Testis (tissue), 2 donors: Measurements from ENCODE around the gene TNFRSF1A.

Experiments used
- POLR2A ChIP-seq: fragments of 450-650 bp; IDR thresholded peaks from one replicate; pipeline ENCODE4 v1.6.1; 2017; ENCODE audit warnings: antibody characterized with exemption, mild to moderate bottlenecking, moderate library complexity
- TF ChIP-seq, protein P1 (sequence below), 3 experiments: fragments of 450-650 bp in 2 of 3; fragments of 200-600 bp in 1 of 3; sonication (generic) in 1 of 3; IDR thresholded peaks; one replicate each; pipeline ENCODE4 v1.5.1; 2016 to 2019; ENCODE audit warnings: antibody characterized with exemption in 3 of 3, mild to moderate bottlenecking in 2 of 3, moderate library complexity in 1 of 3

DNA sequence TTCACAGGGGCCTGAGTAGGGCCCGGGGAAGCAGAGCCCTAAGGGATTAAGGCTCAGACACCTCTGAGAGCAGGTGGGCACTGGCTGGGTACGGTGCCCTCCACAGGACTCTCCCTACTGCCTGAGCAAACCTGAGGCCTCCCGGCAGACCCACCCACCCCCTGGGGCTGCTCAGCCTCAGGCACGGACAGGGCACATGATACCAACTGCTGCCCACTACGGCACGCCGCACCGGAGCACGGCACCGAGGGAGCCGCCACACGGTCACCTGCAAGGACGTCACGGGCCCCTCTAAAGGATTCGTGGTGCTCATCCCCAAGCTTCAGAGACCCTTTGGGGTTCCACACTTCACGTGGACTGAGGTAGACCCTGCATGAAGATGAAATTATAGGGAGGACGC lies 49.1 kb upstream of the TNFRSF1A start:
- TF ChIP-seq, protein P1, sequence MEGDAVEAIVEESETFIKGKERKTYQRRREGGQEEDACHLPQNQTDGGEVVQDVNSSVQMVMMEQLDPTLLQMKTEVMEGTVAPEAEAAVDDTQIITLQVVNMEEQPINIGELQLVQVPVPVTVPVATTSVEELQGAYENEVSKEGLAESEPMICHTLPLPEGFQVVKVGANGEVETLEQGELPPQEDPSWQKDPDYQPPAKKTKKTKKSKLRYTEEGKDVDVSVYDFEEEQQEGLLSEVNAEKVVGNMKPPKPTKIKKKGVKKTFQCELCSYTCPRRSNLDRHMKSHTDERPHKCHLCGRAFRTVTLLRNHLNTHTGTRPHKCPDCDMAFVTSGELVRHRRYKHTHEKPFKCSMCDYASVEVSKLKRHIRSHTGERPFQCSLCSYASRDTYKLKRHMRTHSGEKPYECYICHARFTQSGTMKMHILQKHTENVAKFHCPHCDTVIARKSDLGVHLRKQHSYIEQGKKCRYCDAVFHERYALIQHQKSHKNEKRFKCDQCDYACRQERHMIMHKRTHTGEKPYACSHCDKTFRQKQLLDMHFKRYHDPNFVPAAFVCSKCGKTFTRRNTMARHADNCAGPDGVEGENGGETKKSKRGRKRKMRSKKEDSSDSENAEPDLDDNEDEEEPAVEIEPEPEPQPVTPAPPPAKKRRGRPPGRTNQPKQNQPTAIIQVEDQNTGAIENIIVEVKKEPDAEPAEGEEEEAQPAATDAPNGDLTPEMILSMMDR (IDR thresholded peaks at IDR 0.05), result no peak
- no peak for TF ChIP-seq POLR2A
